GM12891 (cell line): Measurements from ENCODE around the gene KCNE4.

Experiments
- DNase-seq: peaks from one replicate; pipeline ENCODE4 v3.0.0; 2011; ENCODE audit warnings: low spot score; ENCODE audit not compliant: insufficient read length
- FAIRE-seq: peaks from 2 replicates; lab custom pipeline; 2011; peaks lifted over from hg19 to GRCh38; lab: Jason Lieb, UNC
- PAX5 ChIP-seq: IDR thresholded peaks from 2 replicates; pipeline ENCODE4 v1.6.1; 2011; ENCODE audit warnings: low read length, moderate library complexity, mild to moderate bottlenecking; ENCODE audit not compliant: insufficient read depth, severe bottlenecking
- POLR2A ChIP-seq: IDR thresholded peaks from 2 replicates; pipeline ENCODE4 v1.6.1; 2011; ENCODE audit warnings: low read depth, low read length, control low read depth
- POLR2AphosphoS5 ChIP-seq: IDR thresholded peaks from 2 replicates; pipeline ENCODE4 v1.6.1; 2011; ENCODE audit warnings: low read depth, low read length, control low read depth
- POU2F2 ChIP-seq: IDR thresholded peaks from 2 replicates; pipeline ENCODE4 v1.6.1; 2011; ENCODE audit warnings: low read depth, mild to moderate bottlenecking, control low read depth, low read length, moderate library complexity
- SPI1 ChIP-seq: IDR thresholded peaks from 2 replicates; pipeline ENCODE4 v1.6.1; 2011; ENCODE audit warnings: low read depth, low read length, control low read depth
- TAF1 ChIP-seq: IDR thresholded peaks from 2 replicates; pipeline ENCODE4 v1.6.1; 2011; ENCODE audit warnings: low read depth, low read length, control low read depth

Gene KCNE4

GRCh38 chr2:223082706-223083105 lies 30.7 kb downstream of the KCNE4 start:
- TF ChIP-seq POLR2A (no peak), SPI1 (no peak)
- FAIRE-seq (no peak), DNase-seq (no peak)

GRCh38 chr2:223083402-223084070 lies 31.5 kb downstream of the KCNE4 start:
- FAIRE-seq (no peak), DNase-seq (no peak)
- no peak for TF ChIP-seq PAX5
- no peak for TF ChIP-seq POU2F2
- TF ChIP-seq SPI1: no peak
- no peak for TF ChIP-seq POLR2A
- TF ChIP-seq TAF1: no peak
- no peak for TF ChIP-seq POLR2AphosphoS5

- no peak for TF ChIP-seq POLR2AphosphoS5
- FAIRE-seq: no peak
- DNase-seq: no peak
These were observed 32.9 kb downstream of the KCNE4 start for GRCh38 chr2:223084873-223085272.

GRCh38 chr2:223086370-223086981 lies 34.5 kb downstream of the KCNE4 start:
- FAIRE-seq: no peak

GRCh38 chr2:223087466-223087865 lies 35.5 kb downstream of the KCNE4 start:
- no peak for TF ChIP-seq POLR2A
- TF ChIP-seq TAF1: no peak
- no peak for TF ChIP-seq POLR2AphosphoS5
- TF ChIP-seq POU2F2: no peak
- TF ChIP-seq PAX5: no peak
- no peak for TF ChIP-seq SPI1
- no peak for FAIRE-seq
- no peak for DNase-seq

More at GRCh38 chr2:223086370-223086981, 34.5 kb downstream of the KCNE4 start:
- no peak for DNase-seq
- TF ChIP-seq TAF1 (no peak), PAX5 (no peak), POU2F2 (no peak), POLR2A (no peak), POLR2AphosphoS5 (no peak), SPI1 (no peak)

- FAIRE-seq: no peak
- no peak for DNase-seq
- TF ChIP-seq PAX5: no peak
- no peak for TF ChIP-seq SPI1
- no peak for TF ChIP-seq POLR2A
- TF ChIP-seq POLR2AphosphoS5: no peak
- no peak for TF ChIP-seq POU2F2
These were observed 36.9 kb downstream of the KCNE4 start for GRCh38 chr2:223088866-223089265.

- no peak for FAIRE-seq
- TF ChIP-seq PAX5: no peak
- no peak for TF ChIP-seq POLR2AphosphoS5
- no peak for TF ChIP-seq POU2F2
- no peak for TF ChIP-seq SPI1
- TF ChIP-seq POLR2A: no peak
- no peak for TF ChIP-seq TAF1
These were observed 38.0 kb downstream of the KCNE4 start for GRCh38 chr2:223090039-223090438.

GRCh38 chr2:223090540-223091235 lies 38.7 kb downstream of the KCNE4 start:
- DNase-seq: no peak
- no peak for FAIRE-seq
- TF ChIP-seq POLR2AphosphoS5: no peak
- TF ChIP-seq POU2F2: no peak
- TF ChIP-seq POLR2A: no peak
- TF ChIP-seq SPI1: no peak
- TF ChIP-seq PAX5: no peak
- TF ChIP-seq TAF1: no peak

More at GRCh38 chr2:223090039-223090438, 38.0 kb downstream of the KCNE4 start:
- DNase-seq: no peak

- DNase-seq: no peak
- no peak for FAIRE-seq
- TF ChIP-seq TAF1 (no peak), POU2F2 (no peak), POLR2A (no peak), PAX5 (no peak), SPI1 (no peak), POLR2AphosphoS5 (no peak)
These were observed 40.7 kb downstream of the KCNE4 start for GRCh38 chr2:223092667-223093066.
